CD4-positive, alpha-beta T cell (primary cell): Measurements from ENCODE around the gene PPP3CB. TPM values are rescaled to one million over a fixed set of nuclear protein-coding genes. Genes with fewer than 3 reads are reported as not detected.

Experiments used
- ATAC-seq: fragments of 200-7000 bp; cut with Tn5 transposase; one replicate; pipeline ENCODE4 v1.10.0; 2022; ENCODE audit warnings: mild to moderate bottlenecking; ENCODE audit not compliant: poor library complexity
- CTCF ChIA-PET: fragments of 350-600 bp; sonication (Branson Sonifier 250); formaldehyde crosslinking; loops from one replicate; lab custom pipeline; 2021; ENCODE audit warnings: antibody characterized with exemption, inconsistent platforms; lab: Charles Lee
- POLR2A ChIA-PET: fragments of 350-600 bp; sonication (Branson Sonifier 250); formaldehyde crosslinking; loops from one replicate; lab custom pipeline; 2021; ENCODE audit warnings: antibody characterized with exemption, inconsistent platforms; lab: Charles Lee
- DNase-seq, 14 experiments: peaks; one replicate each; pipeline ENCODE4 v3.0.0-alpha.2; 2013 to 2020; ENCODE audit warnings: mixed read lengths in 2 of 14
- H3K27ac ChIP-seq, 2 donors: one replicate each; pipeline versions ENCODE4 v1.5.1 to v1.7.0; 2013; ENCODE audit warnings: low read length in 2 of 2, low read depth in 1 of 2, mild to moderate bottlenecking in 1 of 2
- H3K27me3 ChIP-seq, 2 experiments: 1 replicate in 1 of 2; 2 replicates in 1 of 2; pipeline versions ENCODE4 v1.6.1 to v1.7.0; 2013; ENCODE audit warnings: low read length in 2 of 2, control low read depth in 1 of 2, mild to moderate bottlenecking in 1 of 2, moderate library complexity in 1 of 2; ENCODE audit not compliant: insufficient read depth in 2 of 2, control insufficient read depth in 1 of 2
- H3K36me3 ChIP-seq: one replicate; pipeline ENCODE4 v1.6.1; 2013; ENCODE audit warnings: low read length, control low read depth; ENCODE audit not compliant: insufficient read depth
- H3K4me1 ChIP-seq: one replicate; pipeline ENCODE4 v1.6.1; 2013; ENCODE audit warnings: low read length, control low read depth; ENCODE audit not compliant: insufficient read depth
- H3K4me3 ChIP-seq: one replicate; pipeline ENCODE4 v1.5.1; 2013; ENCODE audit warnings: mild to moderate bottlenecking, low read length, moderate library complexity
- H3K9me3 ChIP-seq, 2 experiments: 1 replicate in 1 of 2; 2 replicates in 1 of 2; pipeline versions ENCODE4 v1.6.1 to v1.7.0; 2013; ENCODE audit warnings: low read length in 2 of 2, mild to moderate bottlenecking in 2 of 2, control low read depth in 1 of 2, moderate library complexity in 1 of 2; ENCODE audit not compliant: control insufficient read depth in 1 of 2, insufficient read depth in 1 of 2
- H3K27ac Mint-ChIP-seq: one replicate; pipeline ENCODE4 v1.8.0; 2020; ENCODE audit warnings: mixed read lengths
- H3K27me3 Mint-ChIP-seq: one replicate; pipeline ENCODE4 v1.8.0; 2021; ENCODE audit warnings: mixed read lengths
- H3K36me3 Mint-ChIP-seq: one replicate; pipeline ENCODE4 v1.8.0; 2021; ENCODE audit warnings: low read depth, mixed read lengths
- H3K4me1 Mint-ChIP-seq: one replicate; pipeline ENCODE4 v1.8.0; 2021; ENCODE audit warnings: low read depth, mixed read lengths
- H3K4me3 Mint-ChIP-seq: one replicate; pipeline ENCODE4 v1.8.0; 2020; ENCODE audit warnings: mild to moderate bottlenecking, mixed read lengths
- H3K9me3 Mint-ChIP-seq: one replicate; pipeline ENCODE4 v1.8.0; 2020; ENCODE audit warnings: mixed read lengths
- intact Hi-C, 2 experiments: fragments of 100-400 bp; cut with DNase I in 1 of 2; cut with micrococcal nuclease in 1 of 2; formaldehyde crosslinking; loops; one replicate each; pipeline versions ENCODE4 v1.15.1 to v1.9.0; 2023 to 2025; cut with DNase I, micrococcal nuclease
- total RNA-seq, 174 experiments: library from RNA in 2 of 174; stranded (reverse) in 2 of 174; gene quantifications; one replicate each; pipeline ENCODE4 v1.2.3 and lab custom pipeline; 2021 to 2026
- TF ChIP-seq, protein P1 (sequence below): fragments of 200-600 bp; IDR thresholded peaks from one replicate; pipeline ENCODE4 v1.8.0; 2022; ENCODE audit warnings: antibody characterized with exemption, mild to moderate bottlenecking

The PPP3CB gene
- total RNA-seq, 2 experiments from 2014 or later: 20.2 to 20.3 TPM

GRCh38 chr10:73465978-73466726, 29.7 kb downstream of the PPP3CB start:
- peaks cover 53% of the 10 kb centered on the region for H3K36me3 ChIP-seq

GRCh38 chr10:73460897-73461296, 34.9 kb downstream of the PPP3CB start:
- DNase-seq: no peak
- Histone ChIP-seq H3K4me1 (no peaks in the 10 kb centered on the region), H3K4me3 (no peak overlapping the region), H3K27ac (no peak overlapping the region), H3K9me3 (no peaks in the 10 kb centered on the region), H3K36me3 (peaks cover 20% of the 10 kb centered on the region), H3K27me3 (no peaks in the 10 kb centered on the region)
- intact Hi-C loops: no loop called here
- ATAC-seq: no peak
- Mint-ChIP-seq H3K4me1 (no peaks in the 10 kb centered on the region), H3K36me3 (peaks cover 51% of the 10 kb centered on the region), H3K27ac (no peak overlapping the region), H3K27me3 (no peaks in the 10 kb centered on the region), H3K9me3 (no peaks in the 10 kb centered on the region), H3K4me3 (no peak overlapping the region)
- TF ChIP-seq, protein P1, sequence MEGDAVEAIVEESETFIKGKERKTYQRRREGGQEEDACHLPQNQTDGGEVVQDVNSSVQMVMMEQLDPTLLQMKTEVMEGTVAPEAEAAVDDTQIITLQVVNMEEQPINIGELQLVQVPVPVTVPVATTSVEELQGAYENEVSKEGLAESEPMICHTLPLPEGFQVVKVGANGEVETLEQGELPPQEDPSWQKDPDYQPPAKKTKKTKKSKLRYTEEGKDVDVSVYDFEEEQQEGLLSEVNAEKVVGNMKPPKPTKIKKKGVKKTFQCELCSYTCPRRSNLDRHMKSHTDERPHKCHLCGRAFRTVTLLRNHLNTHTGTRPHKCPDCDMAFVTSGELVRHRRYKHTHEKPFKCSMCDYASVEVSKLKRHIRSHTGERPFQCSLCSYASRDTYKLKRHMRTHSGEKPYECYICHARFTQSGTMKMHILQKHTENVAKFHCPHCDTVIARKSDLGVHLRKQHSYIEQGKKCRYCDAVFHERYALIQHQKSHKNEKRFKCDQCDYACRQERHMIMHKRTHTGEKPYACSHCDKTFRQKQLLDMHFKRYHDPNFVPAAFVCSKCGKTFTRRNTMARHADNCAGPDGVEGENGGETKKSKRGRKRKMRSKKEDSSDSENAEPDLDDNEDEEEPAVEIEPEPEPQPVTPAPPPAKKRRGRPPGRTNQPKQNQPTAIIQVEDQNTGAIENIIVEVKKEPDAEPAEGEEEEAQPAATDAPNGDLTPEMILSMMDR: no peak
- ChIA-PET POLR2A (no interaction called here), CTCF (no interaction called here)

More at GRCh38 chr10:73465978-73466726, 29.7 kb downstream of the PPP3CB start:
- Mint-ChIP-seq H3K27me3 (no peaks in the 10 kb centered on the region), H3K27ac (no peak overlapping the region), H3K36me3 (peaks cover 80% of the 10 kb centered on the region), H3K4me1 (no peaks in the 10 kb centered on the region), H3K9me3 (no peaks in the 10 kb centered on the region), H3K4me3 (no peak overlapping the region)
- ChIA-PET CTCF (no interaction called here), POLR2A (no interaction called here)
- Histone ChIP-seq H3K4me3 (no peak overlapping the region), H3K9me3 (no peaks in the 10 kb centered on the region), H3K4me1 (no peaks in the 10 kb centered on the region), H3K27ac (no peak overlapping the region), H3K27me3 (no peaks in the 10 kb centered on the region)
- ATAC-seq: no peak
- no peak for DNase-seq
- TF ChIP-seq, protein P1: no peak
- intact Hi-C loops: no loop called here

DNA sequence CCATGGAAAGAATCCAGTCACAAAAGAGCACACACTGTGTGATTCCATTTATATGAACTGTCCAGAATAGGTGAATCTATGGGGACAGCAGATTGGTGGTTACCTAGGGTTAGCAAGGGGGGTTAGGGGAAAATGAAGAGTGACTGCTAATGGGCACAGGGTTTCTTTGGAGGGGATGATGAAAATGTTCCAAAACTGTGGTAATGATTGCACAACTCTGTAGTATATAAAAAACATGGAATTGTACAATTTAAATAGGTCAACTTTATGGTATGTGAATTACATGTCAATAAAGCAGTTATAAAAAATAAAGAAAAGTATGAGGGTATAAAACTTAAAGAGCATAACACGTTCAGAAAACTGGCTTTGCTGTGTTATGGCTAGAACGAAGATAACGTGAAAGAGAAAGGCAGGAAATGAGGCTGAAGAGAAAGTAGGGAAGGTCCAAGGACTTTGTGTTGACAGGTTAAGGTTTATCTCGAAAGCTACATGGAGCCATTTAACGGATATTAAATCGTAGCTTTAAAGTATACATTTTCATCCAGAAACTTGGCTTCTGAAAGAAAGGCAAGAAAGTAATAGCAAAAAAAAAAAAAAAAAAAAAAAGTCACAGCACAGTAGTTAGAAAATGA, 36.0 kb downstream of the PPP3CB start:
- Mint-ChIP-seq H3K4me1 (no peaks in the 10 kb centered on the region), H3K9me3 (no peaks in the 10 kb centered on the region), H3K27me3 (no peaks in the 10 kb centered on the region), H3K27ac (no peak overlapping the region), H3K36me3 (peaks cover 46% of the 10 kb centered on the region), H3K4me3 (no peak overlapping the region)
- intact Hi-C loops: no loop called here
- Histone ChIP-seq H3K9me3 (no peaks in the 10 kb centered on the region), H3K27ac (no peak overlapping the region), H3K4me3 (no peak overlapping the region), H3K27me3 (no peaks in the 10 kb centered on the region), H3K4me1 (no peaks in the 10 kb centered on the region), H3K36me3 (peaks cover 10% of the 10 kb centered on the region)
- TF ChIP-seq, protein P1: no peak
- ChIA-PET POLR2A (no interaction called here), CTCF (no interaction called here)
- ATAC-seq (no peak), DNase-seq (no peak)
